CD4-positive, alpha-beta T cell treated with Interferon alpha-2 for 1 hour (primary cell): ENCODE measurements around the gene MANBA.

Experiments
- DNase-seq, 2 donors: peaks; one replicate each; pipeline ENCODE4 v3.0.0-alpha.2; 2020 to 2022

The MANBA gene

DNA sequence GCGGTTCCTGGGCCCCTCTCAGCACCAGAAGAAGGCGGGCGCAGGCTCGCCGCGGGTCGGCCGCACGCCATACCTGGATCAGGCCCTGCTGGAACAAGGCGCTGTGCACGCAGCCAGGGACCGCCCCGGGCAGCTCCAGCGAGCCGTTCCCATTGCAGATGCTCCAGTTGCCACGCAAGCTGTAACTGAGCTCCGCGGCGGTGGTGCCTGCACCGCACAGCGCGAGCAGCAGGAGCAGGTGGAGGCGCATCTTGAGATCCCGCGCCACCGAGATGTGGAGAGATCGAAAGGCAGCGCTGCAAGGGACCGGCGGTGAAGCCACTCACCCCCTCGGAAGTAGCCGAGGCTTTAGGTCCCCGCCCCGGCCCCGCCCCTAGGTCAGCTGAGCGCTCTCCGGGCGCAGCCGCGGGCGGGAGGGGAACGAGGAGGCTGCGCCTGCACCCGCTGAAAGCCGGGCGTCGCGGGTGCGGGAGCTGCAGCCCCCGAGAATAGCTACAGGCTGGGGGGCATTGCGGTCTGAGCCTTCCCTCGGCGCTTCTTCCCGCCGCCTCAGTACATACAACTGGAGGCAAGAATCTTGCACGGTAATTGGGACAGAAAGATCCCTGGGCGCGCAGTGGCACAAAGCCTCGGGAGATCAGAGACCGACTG is at the start of gene MANBA:
MANBA (minus strand) TSS at position 324 of the 651 bp plus-strand sequence; CDS start at position 250, 74 bp downstream.
- DNase-seq: peak; percentile 82 to 85

- DNase-seq: no peak
These were observed 48.9 kb upstream of the MANBA start for GRCh38 chr4:102809691-102810090.

DNA sequence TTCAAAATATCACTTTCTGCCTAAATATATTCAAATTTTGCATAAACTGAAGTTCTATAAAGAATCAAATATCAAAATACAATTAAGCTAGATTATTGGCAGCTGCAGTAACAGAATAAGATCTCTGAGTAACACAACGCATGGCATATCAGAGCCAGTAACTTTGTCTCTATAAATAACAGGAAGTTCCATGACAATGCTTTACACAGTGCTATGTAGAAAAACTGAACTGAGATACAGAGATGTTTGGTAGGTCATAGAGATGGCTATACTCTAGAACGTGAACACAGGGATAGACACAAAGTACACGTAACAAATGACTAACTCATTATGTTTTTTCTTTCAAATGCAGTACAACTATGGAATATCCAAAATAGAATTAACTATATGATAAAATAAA is 48.4 kb upstream of the MANBA start:
- no peak for DNase-seq

DNA sequence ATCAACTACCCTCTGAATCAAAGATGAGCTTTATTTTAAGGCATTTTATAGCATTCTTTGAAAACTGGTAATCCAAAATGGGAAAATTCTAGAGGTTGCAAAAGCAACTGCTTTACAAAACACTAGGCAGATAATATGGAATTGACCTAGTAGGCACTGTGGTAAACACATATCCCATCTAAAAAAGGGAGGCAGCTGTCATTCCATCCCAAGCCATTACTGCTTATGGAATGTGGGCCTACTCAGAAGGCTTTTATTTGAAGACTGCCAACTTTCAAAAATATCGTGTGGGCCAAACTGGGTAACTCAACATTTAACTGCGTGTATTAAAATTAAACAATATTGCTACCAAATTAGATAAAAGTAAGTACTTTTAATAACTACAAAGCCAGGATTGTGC is 47.2 kb upstream of the MANBA start:
- DNase-seq: no peak

GRCh38 chr4:102807345-102807744 is 46.6 kb upstream of the MANBA start:
- no peak for DNase-seq

DNA sequence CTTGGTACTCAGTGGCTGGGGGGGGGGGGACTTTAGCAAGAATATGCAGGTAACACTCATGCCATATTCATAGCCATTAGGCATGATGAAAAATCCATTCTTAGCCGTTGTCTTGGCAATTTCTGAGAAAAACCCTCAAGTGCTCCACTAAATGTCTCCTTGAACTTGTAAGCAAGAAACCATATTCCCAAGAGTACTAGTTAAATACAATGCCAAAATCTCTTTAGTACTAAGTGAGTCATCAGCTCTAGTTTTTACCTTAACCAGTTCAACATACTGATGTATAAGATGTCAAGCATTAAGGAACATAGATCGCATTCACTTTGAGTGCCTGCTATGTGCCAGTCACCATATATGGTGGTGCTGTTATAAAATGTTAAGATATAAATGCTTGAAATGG is 39.0 kb upstream of the MANBA start:
- DNase-seq: no peak

DNA sequence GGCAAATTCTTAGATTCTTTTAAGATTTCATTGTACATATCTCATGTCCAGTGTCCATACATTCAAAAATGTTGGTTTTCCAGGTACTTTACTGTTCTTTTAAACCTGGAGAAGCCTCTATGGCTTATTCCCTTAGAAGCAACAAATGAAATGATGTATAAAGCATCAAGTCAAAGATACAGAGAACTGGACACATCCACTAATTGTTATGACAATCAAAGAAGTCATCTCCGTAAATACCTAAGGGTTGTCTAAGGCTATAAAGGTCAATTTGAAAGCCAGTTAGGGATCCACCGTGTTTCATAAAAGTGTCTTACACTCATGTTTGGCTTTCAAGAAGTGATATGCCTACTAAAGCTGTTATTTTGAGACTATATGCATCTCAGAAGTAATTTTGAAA is 34.2 kb upstream of the MANBA start:
- DNase-seq: no peak

GRCh38 chr4:102792361-102792936 is 31.7 kb upstream of the MANBA start:
- no peak for DNase-seq

DNA sequence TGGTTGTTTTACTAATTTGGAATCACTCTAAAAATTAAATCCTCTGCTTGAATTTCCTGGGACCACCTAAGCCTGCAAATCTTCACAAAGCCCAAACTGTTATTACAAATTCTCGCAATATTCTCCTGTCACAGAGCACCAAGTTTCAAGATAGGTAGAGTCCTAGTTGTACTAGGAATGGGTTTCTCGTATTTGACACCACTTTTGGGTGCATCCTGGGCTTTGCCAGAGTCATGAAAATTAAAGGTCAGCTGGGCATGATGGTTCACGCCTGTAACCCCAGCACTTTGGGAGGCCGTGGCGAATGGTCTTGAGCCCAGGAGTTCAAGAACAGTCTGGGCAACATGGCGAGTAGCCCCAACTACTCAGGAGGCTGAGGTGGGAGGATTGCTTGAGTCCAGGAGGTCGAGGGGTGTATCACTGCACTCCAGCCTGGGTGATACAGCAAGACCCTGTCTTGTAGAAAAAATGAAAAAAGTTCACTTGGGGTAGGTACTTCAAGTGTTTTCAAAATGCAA is 30.6 kb upstream of the MANBA start:
- DNase-seq: no peak

GRCh38 chr4:102789317-102789717 is 28.5 kb upstream of the MANBA start:
- DNase-seq: no peak

- no peak for DNase-seq
These were observed 27.2 kb upstream of the MANBA start for GRCh38 chr4:102787944-102788343.

- DNase-seq: no peak
These were observed 26.5 kb upstream of the MANBA start for GRCh38 chr4:102787096-102787881.

- DNase-seq: no peak
These were observed 25.5 kb upstream of the MANBA start for GRCh38 chr4:102786279-102786678.

DNA sequence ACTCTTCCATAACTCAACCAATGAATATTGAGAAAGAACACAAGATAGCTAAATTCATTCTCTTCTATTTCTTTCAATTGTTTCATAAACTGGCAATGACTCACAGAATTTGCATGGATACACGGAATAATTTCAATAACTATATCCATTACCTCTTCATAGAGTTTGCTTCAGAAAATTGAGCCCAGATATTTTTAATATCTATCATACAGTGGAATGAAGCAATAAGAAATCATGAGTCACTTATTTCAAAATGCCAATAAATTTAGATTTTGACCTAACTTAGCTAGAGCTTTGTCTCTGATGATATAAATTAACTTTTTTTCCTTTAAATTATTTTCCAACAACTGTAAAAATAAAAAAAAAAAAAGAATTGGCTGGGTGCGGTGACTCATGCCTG is 22.2 kb upstream of the MANBA start:
- no peak for DNase-seq

DNA sequence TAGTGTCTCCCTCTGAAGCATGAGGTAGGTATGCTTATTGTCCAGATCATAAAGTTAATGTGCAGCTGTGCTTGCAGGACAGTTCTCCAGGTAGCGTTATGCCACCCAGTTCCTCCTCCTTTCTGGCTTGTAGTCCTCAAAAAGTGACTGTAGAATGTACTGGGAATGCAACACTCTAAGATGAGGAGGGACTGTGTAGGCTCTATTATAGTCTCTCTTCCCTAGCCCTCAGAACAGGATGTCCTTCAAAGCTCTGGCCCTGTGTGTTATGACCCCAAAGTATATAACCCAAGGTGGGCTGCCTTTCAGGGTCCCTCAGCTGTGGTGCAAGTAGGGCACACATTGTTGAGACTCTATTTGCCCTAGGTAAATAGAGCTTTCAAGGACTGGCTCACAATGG is 20.8 kb upstream of the MANBA start:
- no peak for DNase-seq

GRCh38 chr4:102780476-102781144 is 19.8 kb upstream of the MANBA start:
- no peak for DNase-seq

DNA sequence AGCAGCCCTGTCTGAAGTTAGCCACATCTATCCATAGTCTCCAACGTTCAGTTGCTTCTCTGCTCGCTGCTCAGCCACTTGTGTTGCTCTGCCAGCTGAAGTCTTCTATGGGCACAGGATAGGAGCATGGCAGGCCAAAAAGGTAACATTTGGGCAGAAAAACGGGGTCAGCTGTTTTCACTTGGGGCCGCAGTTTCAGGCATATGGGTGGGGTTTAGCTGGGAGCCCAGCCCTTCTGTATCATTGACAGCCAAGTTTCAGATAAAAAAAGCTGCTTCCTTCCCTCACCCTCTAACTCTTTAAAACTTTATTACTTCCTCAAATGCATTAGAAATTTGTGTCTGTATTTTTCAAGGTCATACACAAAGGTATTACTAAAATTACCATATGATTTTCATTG is 18.4 kb upstream of the MANBA start:
- DNase-seq: no peak

GRCh38 chr4:102778720-102779119 is 18.0 kb upstream of the MANBA start:
- DNase-seq: no peak

DNA sequence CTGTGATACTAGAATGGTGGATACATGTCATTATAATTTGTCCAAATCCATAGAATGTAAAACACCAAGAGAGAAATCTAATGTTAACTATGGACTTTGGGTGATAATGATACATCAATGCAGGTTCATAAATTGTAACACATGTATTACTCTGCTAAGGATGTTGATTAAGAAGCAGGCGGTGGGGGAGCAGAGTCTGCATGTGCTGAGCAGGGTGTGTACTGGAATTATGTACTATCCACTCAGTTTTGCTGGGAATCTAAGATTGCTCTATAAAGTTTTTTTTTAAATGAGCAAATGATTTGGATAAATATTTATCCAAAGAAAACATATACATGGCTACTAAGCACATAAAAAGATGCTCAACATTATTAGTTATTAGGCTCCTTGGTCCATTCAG is 15.0 kb upstream of the MANBA start:
- no peak for DNase-seq

DNA sequence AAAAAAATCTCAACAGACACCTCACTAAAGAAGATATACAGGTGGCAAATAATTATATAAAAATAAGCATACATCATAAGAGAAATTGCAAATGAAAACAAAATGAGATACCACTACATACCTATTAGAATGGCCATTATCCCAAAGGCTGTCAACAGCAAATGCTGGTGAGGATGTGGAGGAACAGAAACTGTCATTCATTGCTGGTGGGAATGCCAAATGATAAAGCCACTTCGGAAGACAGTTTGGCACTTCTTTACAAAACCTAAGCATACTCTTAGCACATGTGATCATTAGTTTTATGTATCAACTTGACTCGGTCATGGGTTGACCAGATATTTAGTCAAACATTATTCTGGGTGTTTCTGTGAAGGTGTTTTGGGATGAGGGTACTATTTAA is 13.5 kb upstream of the MANBA start:
- DNase-seq: no peak

- DNase-seq: no peak
These were observed 12.1 kb upstream of the MANBA start for GRCh38 chr4:102772738-102773340.

DNA sequence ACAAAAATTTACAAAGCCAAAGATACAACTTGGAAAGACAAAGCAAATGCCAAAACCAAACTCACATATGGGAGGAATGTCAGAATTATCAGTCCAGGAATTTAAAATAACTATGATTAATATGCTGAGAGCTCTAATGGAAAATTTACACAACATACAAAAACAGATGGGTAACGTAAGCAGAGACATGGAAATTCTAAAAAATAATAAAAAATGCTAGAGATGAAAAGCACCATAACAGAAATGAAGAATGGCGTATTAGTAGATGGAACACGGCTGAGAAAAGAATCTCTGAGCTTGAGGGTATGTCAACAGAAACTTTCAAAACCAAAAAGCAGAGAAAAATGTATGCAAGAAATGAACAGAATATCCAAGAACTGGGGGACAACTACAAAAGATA is 4.1 kb upstream of the MANBA start:
- DNase-seq: no peak

DNA sequence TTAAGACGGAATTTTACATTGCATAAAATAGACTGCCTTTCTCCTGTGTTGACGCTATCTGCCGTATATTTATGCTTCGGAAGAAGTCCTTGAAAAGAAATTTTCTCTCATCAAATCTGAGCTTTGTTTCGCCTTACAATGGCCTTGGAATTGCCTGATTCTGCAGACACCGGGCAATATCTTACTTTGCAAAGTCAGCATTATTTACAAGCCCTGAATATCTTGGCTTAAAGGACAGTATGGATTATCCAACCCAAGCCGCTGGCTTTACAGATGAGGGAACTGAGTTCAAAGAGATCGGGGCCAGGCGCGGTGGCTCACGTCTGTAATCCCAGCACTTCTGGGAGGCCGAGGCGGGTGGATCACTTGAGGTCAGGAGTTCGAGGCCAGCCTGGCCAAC is 1.1 kb upstream of the MANBA start:
- no peak for DNase-seq
